HEK293 (cell line): ENCODE measurements around the gene TCF20.

Source experiments
- CTCF ChIA-PET: fragments of 350-600 bp; formaldehyde crosslinking; extraction: SDS; loops from one replicate; lab custom pipeline; 2021; ENCODE audit warnings: antibody characterized with exemption; lab: Yijun Ruan, JAX
- POLR2A ChIA-PET: fragments of 300-600 bp; formaldehyde crosslinking; extraction: SDS; loops from one replicate; lab custom pipeline; 2020; ENCODE audit warnings: antibody characterized with exemption, inconsistent platforms; lab: Yijun Ruan, JAX
- H3K27ac ChIP-seq: fragments of 200-500 bp; sonication (Bioruptor generic); 2 replicates; pipeline ENCODE4 v1.5.1; 2014; ENCODE audit warnings: low read depth, low read length, control low read depth, inconsistent platforms; ENCODE audit errors: extremely low read depth
- H3K36me3 ChIP-seq, 2 experiments: fragments of 200-500 bp in 1 of 2; sonication (Bioruptor generic) in 1 of 2; 1 replicate in 1 of 2; 2 replicates in 1 of 2; pipeline ENCODE4 v1.5.1; 2014 to 2017; ENCODE audit warnings: inconsistent platforms in 2 of 2, low read length in 2 of 2; ENCODE audit not compliant: control insufficient read depth in 2 of 2, insufficient read depth in 1 of 2
- H3K4me1 ChIP-seq: fragments of 200-500 bp; sonication (Bioruptor generic); 2 replicates; pipeline ENCODE4 v1.5.1; 2014; ENCODE audit warnings: mild to moderate bottlenecking, low read length, inconsistent platforms; ENCODE audit not compliant: control insufficient read depth, insufficient read depth
- H3K4me3 ChIP-seq: 2 replicates; pipeline ENCODE4 v1.5.1; 2011; ENCODE audit warnings: low read depth, mild to moderate bottlenecking, control low read depth, low read length, moderate library complexity
- H3K9me3 ChIP-seq: fragments of 200-500 bp; sonication (Bioruptor generic); 2 replicates; pipeline ENCODE4 v1.5.1; 2014; ENCODE audit warnings: low read depth, low read length, inconsistent platforms; ENCODE audit not compliant: control insufficient read depth, insufficient read depth
- GLIS2 ChIP-seq: fragments of 450-650 bp; formaldehyde crosslinking; IDR thresholded peaks from 2 replicates; pipeline ENCODE4 v1.5.1; 2016; ENCODE audit warnings: missing biosample characterization, missing genetic modification characterization
- KLF1 ChIP-seq: fragments of 450-650 bp; formaldehyde crosslinking; IDR thresholded peaks from 2 replicates; pipeline ENCODE4 v1.5.1; 2016; ENCODE audit warnings: missing biosample characterization, missing genetic modification characterization
- MZF1 ChIP-seq: fragments of 450-650 bp; formaldehyde crosslinking; IDR thresholded peaks from 2 replicates; pipeline ENCODE4 v1.5.1; 2017; ENCODE audit warnings: missing biosample characterization, missing genetic modification characterization, borderline replicate concordance
- SALL2 ChIP-seq: fragments of 450-650 bp; formaldehyde crosslinking; IDR thresholded peaks from 2 replicates; pipeline ENCODE4 v1.5.0; 2017; ENCODE audit warnings: missing biosample characterization, mild to moderate bottlenecking, missing genetic modification characterization, borderline replicate concordance
- SCRT1 ChIP-seq: fragments of 450-650 bp; formaldehyde crosslinking; IDR thresholded peaks from 2 replicates; pipeline ENCODE4 v1.5.1; 2016; ENCODE audit warnings: missing biosample characterization, missing genetic modification characterization, borderline replicate concordance
- TCF7L2 ChIP-seq: IDR thresholded peaks from 2 replicates; pipeline ENCODE4 v1.6.1; 2011; ENCODE audit warnings: low read depth, mild to moderate bottlenecking, inconsistent platforms, low read length, moderate library complexity, borderline replicate concordance
- TSHZ1 ChIP-seq: fragments of 450-650 bp; formaldehyde crosslinking; IDR thresholded peaks from 2 replicates; pipeline ENCODE4 v1.5.1; 2016; ENCODE audit warnings: missing biosample characterization, missing genetic modification characterization, borderline replicate concordance
- ZNF112 ChIP-seq: fragments of 450-650 bp; formaldehyde crosslinking; IDR thresholded peaks from 2 replicates; pipeline ENCODE4 v1.5.0; 2017; ENCODE audit warnings: missing biosample characterization, missing genetic modification characterization
- ZNF133 ChIP-seq: fragments of 450-650 bp; formaldehyde crosslinking; IDR thresholded peaks from 2 replicates; pipeline ENCODE4 v1.5.1; 2016; ENCODE audit warnings: missing biosample characterization, missing genetic modification characterization
- ZNF140 ChIP-seq: fragments of 450-650 bp; formaldehyde crosslinking; IDR thresholded peaks from 2 replicates; pipeline ENCODE4 v1.5.1; 2016; ENCODE audit warnings: missing biosample characterization, missing genetic modification characterization
- ZNF146 ChIP-seq: fragments of 450-650 bp; formaldehyde crosslinking; IDR thresholded peaks from 2 replicates; pipeline ENCODE4 v1.5.1; 2016; ENCODE audit warnings: missing biosample characterization, missing genetic modification characterization
- ZNF157 ChIP-seq: fragments of 450-650 bp; formaldehyde crosslinking; IDR thresholded peaks from 2 replicates; pipeline ENCODE4 v1.5.1; 2016; ENCODE audit warnings: missing biosample characterization, missing genetic modification characterization
- ZNF175 ChIP-seq: fragments of 450-650 bp; formaldehyde crosslinking; IDR thresholded peaks from 2 replicates; pipeline ENCODE4 v1.5.1; 2016; ENCODE audit warnings: missing biosample characterization, missing genetic modification characterization
- ZNF394 ChIP-seq: fragments of 450-650 bp; formaldehyde crosslinking; IDR thresholded peaks from 2 replicates; pipeline ENCODE4 v1.5.1; 2016; ENCODE audit warnings: missing biosample characterization, missing genetic modification characterization, mild to moderate bottlenecking, moderate library complexity, borderline replicate concordance
- ZNF449 ChIP-seq: fragments of 450-650 bp; formaldehyde crosslinking; IDR thresholded peaks from 2 replicates; pipeline ENCODE4 v1.5.1; 2017; ENCODE audit warnings: missing biosample characterization, mild to moderate bottlenecking, missing genetic modification characterization, moderate library complexity
- ZNF704 ChIP-seq: fragments of 450-650 bp; formaldehyde crosslinking; IDR thresholded peaks from 2 replicates; pipeline ENCODE4 v1.5.1; 2016; ENCODE audit warnings: missing biosample characterization, missing genetic modification characterization
- ZNF837 ChIP-seq: fragments of 450-650 bp; formaldehyde crosslinking; IDR thresholded peaks from 2 replicates; pipeline ENCODE4 v1.5.1; 2016; ENCODE audit warnings: missing biosample characterization, missing genetic modification characterization
- TF ChIP-seq, protein P1 (sequence below): fragments of 450-650 bp; formaldehyde crosslinking; IDR thresholded peaks from 2 replicates; pipeline ENCODE4 v1.5.1; 2016; ENCODE audit warnings: missing biosample characterization, missing genetic modification characterization, borderline replicate concordance

Gene TCF20

DNA sequence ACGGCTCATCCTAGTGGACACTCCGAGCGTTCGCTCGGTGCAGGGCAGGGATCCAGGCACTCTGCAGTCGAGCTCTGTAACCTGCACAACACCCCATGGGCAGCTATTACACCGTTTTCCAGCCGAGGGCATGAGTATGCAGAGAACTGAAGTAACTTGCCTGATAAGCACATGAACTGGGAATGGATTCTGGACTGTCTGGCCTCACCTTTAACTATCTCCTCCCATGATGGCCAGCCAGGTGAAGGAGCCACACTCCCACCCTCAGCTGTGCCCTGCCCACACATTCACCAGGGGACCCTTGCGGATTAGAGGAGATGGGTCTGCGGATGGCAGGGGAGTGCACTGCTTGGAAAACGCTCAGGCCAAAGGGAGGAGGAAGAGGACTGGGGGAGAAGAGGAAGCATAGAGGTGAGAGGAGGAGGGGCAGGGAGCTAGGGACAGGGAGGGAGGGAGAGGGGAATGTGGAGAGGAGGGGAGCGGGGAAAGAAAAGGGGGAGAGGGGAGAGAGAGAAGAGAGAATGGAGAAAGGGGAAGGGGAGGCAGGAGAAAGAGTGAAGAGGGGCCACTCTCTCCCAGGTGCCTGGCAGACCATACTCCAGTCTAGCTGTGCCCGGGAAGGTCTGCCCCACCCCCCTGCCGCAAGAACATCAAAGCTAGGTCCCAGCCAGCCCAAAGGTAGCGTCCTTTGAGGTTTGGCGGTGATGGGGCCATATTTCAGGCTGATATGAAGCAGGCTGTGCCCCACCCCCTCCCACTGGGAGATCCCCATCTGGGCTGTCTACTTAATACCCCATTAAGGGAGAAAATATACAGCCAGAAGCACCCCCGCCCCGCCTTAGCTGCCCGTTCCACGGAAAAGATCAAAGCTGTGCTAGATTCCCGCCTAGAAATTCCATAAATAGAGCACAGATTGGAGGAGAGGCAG, 33.2 kb upstream of the TCF20 start (continued):
- TF ChIP-seq TCF7L2 (peak; percentile 88), ZNF449 (tag by site-specific recombination) (peak; percentile 95; the same call in 1 of the 2 replicates)

GRCh38 chr22:42301742-42302102, 31.3 kb upstream of the TCF20 start:
- H3K27ac ChIP-seq: no peak overlapping the region
- H3K4me1 ChIP-seq: peaks cover 5% of the 10 kb centered on the region
- TF ChIP-seq ZNF704 (tag by site-specific recombination) (no peak), GLIS2 (tag by site-specific recombination) (no peak), ZNF146 (tag by site-specific recombination) (no peak), ZNF157 (no peak), MZF1 (tag by site-specific recombination) (no peak), KLF1 (tag by site-specific recombination) (no peak)
- H3K9me3 ChIP-seq: no peaks in the 10 kb centered on the region
- no peak overlapping the region for H3K4me3 ChIP-seq
- POLR2A ChIA-PET: interaction anchor here (0.6 kb wide), 1 partner anchor 223 kb away, joined by 4 read pairs; no protein-coding TSS in a partner anchor
- no peaks in the 10 kb centered on the region for H3K36me3 ChIP-seq
- CTCF ChIA-PET: interaction anchor here (0.6 to 0.8 kb wide), 2 partner anchors 25 to 143 kb away, joined by 3 read pairs; no protein-coding TSS in a partner anchor

- H3K9me3 ChIP-seq: no peaks in the 10 kb centered on the region
- no peak overlapping the region for H3K27ac ChIP-seq
- ChIA-PET POLR2A (no interaction called here), CTCF (interaction anchor here (0.6 to 0.8 kb wide), 3 partner anchors 24 to 144 kb away, joined by 3 read pairs; no protein-coding TSS in a partner anchor)
- peaks cover 5% of the 10 kb centered on the region for H3K4me1 ChIP-seq
- H3K4me3 ChIP-seq: no peak overlapping the region
- no peaks in the 10 kb centered on the region for H3K36me3 ChIP-seq
- TF ChIP-seq ZNF133 (no peak), SCRT1 (tag by site-specific recombination) (peak; percentile 79; the same call in 1 of the 2 replicates), ZNF112 (tag by site-specific recombination) (no peak), TSHZ1 (tag by site-specific recombination) (no peak), ZNF394 (tag by site-specific recombination) (no peak), SALL2 (tag by site-specific recombination) (no peak), KLF1 (tag by site-specific recombination) (peak; percentile 73), ZNF175 (tag by site-specific recombination) (no peak), ZNF140 (tag by site-specific recombination) (no peak), ZNF837 (tag by site-specific recombination) (no peak)
- TF ChIP-seq, protein P1, sequence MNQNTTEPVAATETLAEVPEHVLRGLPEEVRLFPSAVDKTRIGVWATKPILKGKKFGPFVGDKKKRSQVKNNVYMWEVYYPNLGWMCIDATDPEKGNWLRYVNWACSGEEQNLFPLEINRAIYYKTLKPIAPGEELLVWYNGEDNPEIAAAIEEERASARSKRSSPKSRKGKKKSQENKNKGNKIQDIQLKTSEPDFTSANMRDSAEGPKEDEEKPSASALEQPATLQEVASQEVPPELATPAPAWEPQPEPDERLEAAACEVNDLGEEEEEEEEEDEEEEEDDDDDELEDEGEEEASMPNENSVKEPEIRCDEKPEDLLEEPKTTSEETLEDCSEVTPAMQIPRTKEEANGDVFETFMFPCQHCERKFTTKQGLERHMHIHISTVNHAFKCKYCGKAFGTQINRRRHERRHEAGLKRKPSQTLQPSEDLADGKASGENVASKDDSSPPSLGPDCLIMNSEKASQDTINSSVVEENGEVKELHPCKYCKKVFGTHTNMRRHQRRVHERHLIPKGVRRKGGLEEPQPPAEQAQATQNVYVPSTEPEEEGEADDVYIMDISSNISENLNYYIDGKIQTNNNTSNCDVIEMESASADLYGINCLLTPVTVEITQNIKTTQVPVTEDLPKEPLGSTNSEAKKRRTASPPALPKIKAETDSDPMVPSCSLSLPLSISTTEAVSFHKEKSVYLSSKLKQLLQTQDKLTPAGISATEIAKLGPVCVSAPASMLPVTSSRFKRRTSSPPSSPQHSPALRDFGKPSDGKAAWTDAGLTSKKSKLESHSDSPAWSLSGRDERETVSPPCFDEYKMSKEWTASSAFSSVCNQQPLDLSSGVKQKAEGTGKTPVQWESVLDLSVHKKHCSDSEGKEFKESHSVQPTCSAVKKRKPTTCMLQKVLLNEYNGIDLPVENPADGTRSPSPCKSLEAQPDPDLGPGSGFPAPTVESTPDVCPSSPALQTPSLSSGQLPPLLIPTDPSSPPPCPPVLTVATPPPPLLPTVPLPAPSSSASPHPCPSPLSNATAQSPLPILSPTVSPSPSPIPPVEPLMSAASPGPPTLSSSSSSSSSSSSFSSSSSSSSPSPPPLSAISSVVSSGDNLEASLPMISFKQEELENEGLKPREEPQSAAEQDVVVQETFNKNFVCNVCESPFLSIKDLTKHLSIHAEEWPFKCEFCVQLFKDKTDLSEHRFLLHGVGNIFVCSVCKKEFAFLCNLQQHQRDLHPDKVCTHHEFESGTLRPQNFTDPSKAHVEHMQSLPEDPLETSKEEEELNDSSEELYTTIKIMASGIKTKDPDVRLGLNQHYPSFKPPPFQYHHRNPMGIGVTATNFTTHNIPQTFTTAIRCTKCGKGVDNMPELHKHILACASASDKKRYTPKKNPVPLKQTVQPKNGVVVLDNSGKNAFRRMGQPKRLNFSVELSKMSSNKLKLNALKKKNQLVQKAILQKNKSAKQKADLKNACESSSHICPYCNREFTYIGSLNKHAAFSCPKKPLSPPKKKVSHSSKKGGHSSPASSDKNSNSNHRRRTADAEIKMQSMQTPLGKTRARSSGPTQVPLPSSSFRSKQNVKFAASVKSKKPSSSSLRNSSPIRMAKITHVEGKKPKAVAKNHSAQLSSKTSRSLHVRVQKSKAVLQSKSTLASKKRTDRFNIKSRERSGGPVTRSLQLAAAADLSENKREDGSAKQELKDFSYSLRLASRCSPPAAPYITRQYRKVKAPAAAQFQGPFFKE (tag by site-specific recombination): no peak
Observed at GRCh38 chr22:42301077-42301741, 30.8 kb upstream of the TCF20 start.
